Left colon (tissue), 2 donors: ENCODE measurements around the gene ENC1. TPM values are rescaled to one million over a fixed set of nuclear protein-coding genes. Genes with fewer than 3 reads are reported as not detected.

ENCODE experiments used
- ATAC-seq: fragments of 200-7000 bp; cut with Tn5 transposase; one replicate; pipeline ENCODE4 v1.9.1; 2020; ENCODE audit warnings: mild to moderate bottlenecking, moderate library complexity
- DNase-seq, 2 donors: peaks; one replicate each; pipeline ENCODE4 v3.0.0-alpha.2; 2020
- intact Hi-C, 2 donors: fragments of 100-400 bp; cut with DNase I in 1 of 2; cut with micrococcal nuclease in 1 of 2; formaldehyde crosslinking; loops; one replicate each; pipeline versions ENCODE4 v1.11.2 to v1.14.0; 2022; cut with DNase I, micrococcal nuclease
- total RNA-seq, 2 donors: library from RNA; stranded (reverse); fragmentation: NEBNext Ultra II Directional; extraction: Animal tissue kit (Norgen Biotek cat#: 25700); gene quantifications; one replicate each; pipeline ENCODE4 v1.2.1, GENCODE V29; 2021
- donor health status: DM: no; HTN: no; CAD: no.
- donor health status: DM: yes; HTN: yes; CAD: no.

The ENC1 gene
- total RNA-seq, 2 donors from 2014 or later: 18.9 to 27.4 TPM

GRCh38 chr5:74664551-74664950 is 24.0 kb upstream of the ENC1 start:
- no peak for ATAC-seq
- intact Hi-C loops: no loop called here
- DNase-seq: no peak

- ATAC-seq (no peak), DNase-seq (no peak)
- intact Hi-C loops: no loop called here
Measured at GRCh38 chr5:74660873-74661272, 20.3 kb upstream of the ENC1 start.

- ATAC-seq (no peak), DNase-seq (no peak)
- intact Hi-C loops: no loop called here
Measured at GRCh38 chr5:74660140-74660539, 19.6 kb upstream of the ENC1 start.

- intact Hi-C loops: loop anchor here in 1 of 2 donors (10.0 kb wide), 1 partner anchor 754 kb away; no protein-coding TSS in a partner anchor
- no peak for DNase-seq
- no peak for ATAC-seq
Measured at GRCh38 chr5:74659172-74659571, 18.6 kb upstream of the ENC1 start.

GRCh38 chr5:74657165-74657564 is 16.6 kb upstream of the ENC1 start:
- ATAC-seq (no peak), DNase-seq (no peak)
- intact Hi-C loops: loop anchor here in 1 of 2 donors (10.0 kb wide), 1 partner anchor 752 kb away; no protein-coding TSS in a partner anchor

GRCh38 chr5:74655716-74656115 is 15.2 kb upstream of the ENC1 start:
- intact Hi-C loops: loop anchor here in 1 of 2 donors (10.0 kb wide), 1 partner anchor 751 kb away; no protein-coding TSS in a partner anchor
- no peak for DNase-seq
- ATAC-seq: no peak

GRCh38 chr5:74655206-74655605 is 14.7 kb upstream of the ENC1 start:
- ATAC-seq (no peak), DNase-seq (no peak)
- intact Hi-C loops: loop anchor here in 1 of 2 donors (10.0 kb wide), 1 partner anchor 750 kb away; no protein-coding TSS in a partner anchor

- ATAC-seq: no peak
Measured at GRCh38 chr5:74653991-74654390, 13.5 kb upstream of the ENC1 start.

GRCh38 chr5:74652576-74652975 is 12.0 kb upstream of the ENC1 start:
- no peak for DNase-seq
- intact Hi-C loops: loop anchor here in 1 of 2 donors (10.0 kb wide), 1 partner anchor 748 kb away; no protein-coding TSS in a partner anchor
- ATAC-seq: no peak

More at GRCh38 chr5:74653991-74654390, 13.5 kb upstream of the ENC1 start:
- intact Hi-C loops: loop anchor here in 1 of 2 donors (10.0 kb wide), 1 partner anchor 749 kb away; no protein-coding TSS in a partner anchor
- no peak for DNase-seq

- intact Hi-C loops: loop anchor here in 1 of 2 donors (10.0 kb wide), 1 partner anchor 747 kb away; no protein-coding TSS in a partner anchor
- DNase-seq (no peak), ATAC-seq (no peak)
Measured at GRCh38 chr5:74651710-74652109, 11.2 kb upstream of the ENC1 start.

- no peak for ATAC-seq
- intact Hi-C loops: loop anchor here in 1 of 2 donors (2.0 to 10.0 kb wide), 2 partner anchors 615 to 747 kb away; no protein-coding TSS in a partner anchor
- DNase-seq: no peak
Measured at GRCh38 chr5:74649421-74649973, 9.0 kb upstream of the ENC1 start.

- ATAC-seq: peak; percentile 87
- intact Hi-C loops: loop anchor here in 1 of 2 donors (2.0 to 10.0 kb wide), 2 partner anchors 614 to 746 kb away; no protein-coding TSS in a partner anchor
- no peak for DNase-seq
Measured at GRCh38 chr5:74648835-74649293, 8.3 kb upstream of the ENC1 start.

- DNase-seq (no peak), ATAC-seq (no peak)
- intact Hi-C loops: loop anchor here in 1 of 2 donors (10.0 kb wide), 1 partner anchor 612 kb away; no protein-coding TSS in a partner anchor
Measured at GRCh38 chr5:74647096-74647495, 6.6 kb upstream of the ENC1 start.

GRCh38 chr5:74643111-74643562 is 2.6 kb upstream of the ENC1 start:
- no peak for ATAC-seq
- DNase-seq: no peak

GRCh38 chr5:74642543-74642863 is 2.0 kb upstream of the ENC1 start:
- DNase-seq (no peak), ATAC-seq (no peak)
- intact Hi-C loops: loop anchor here in 1 of 2 donors (10.0 kb wide), 1 partner anchor 608 kb away; no protein-coding TSS in a partner anchor

More at GRCh38 chr5:74643111-74643562, 2.6 kb upstream of the ENC1 start:
- intact Hi-C loops: loop anchor here in 1 of 2 donors (10.0 kb wide), 1 partner anchor 608 kb away; no protein-coding TSS in a partner anchor

- intact Hi-C loops: loop anchor here in 1 of 2 donors (10.0 kb wide), 1 partner anchor 607 kb away; no protein-coding TSS in a partner anchor
- peak; percentile 45 to 54 for DNase-seq
- peak; percentile 48 for ATAC-seq
Measured at GRCh38 chr5:74641735-74642542, 1.4 kb upstream of the ENC1 start.

GRCh38 chr5:74640954-74641734 is 616 bp upstream of the ENC1 start:
- peak; percentile 77 for ATAC-seq
- intact Hi-C loops: loop anchor here in 1 of 2 donors (10.0 kb wide), 1 partner anchor 606 kb away; no protein-coding TSS in a partner anchor
- DNase-seq: peak; percentile 93 to 96

- DNase-seq: peak in 1 of 2 donors; percentile 60
- ATAC-seq: peak; percentile 33
- intact Hi-C loops: loop anchor here in 1 of 2 donors (10.0 kb wide), 1 partner anchor 605 kb away; no protein-coding TSS in a partner anchor
Measured at GRCh38 chr5:74639807-74640449, 600 bp downstream of the ENC1 start.
